ENCODE measurements around the gene ITM2C.

The ITM2C gene

GRCh38 chr2:230852113-230852512 lies 12.6 kb upstream of the ITM2C start:
- no peak for DNase-seq (ENCODE audit: low read depth)

GRCh38 chr2:230861552-230862255 lies 3.0 kb upstream of the ITM2C start:
- DNase-seq (ENCODE audit: low read depth), result no peak

GRCh38 chr2:230862292-230862691 lies 2.5 kb upstream of the ITM2C start:
- no peak for DNase-seq (ENCODE audit: low read depth)

DNA sequence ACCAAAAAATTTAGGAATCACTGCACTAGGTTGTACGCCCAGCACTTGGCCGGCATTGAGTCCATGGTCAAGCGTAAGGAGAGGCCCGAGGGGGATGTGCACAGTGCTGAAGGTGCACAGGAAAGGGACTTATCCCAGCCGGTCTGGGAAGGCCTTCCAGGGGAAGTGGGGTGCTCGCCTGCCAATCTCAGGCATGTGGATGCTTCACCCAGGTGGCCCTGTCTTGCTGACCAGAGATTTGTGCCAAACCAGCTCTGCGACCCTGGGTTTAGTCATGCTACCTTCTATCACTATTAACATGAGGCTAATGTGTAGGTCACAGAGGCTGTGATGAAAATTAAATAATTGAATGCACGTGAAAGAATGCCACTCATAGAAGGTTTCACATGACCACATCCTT lies 1.7 kb upstream of the ITM2C start:
- DNase-seq (ENCODE audit: low read depth), result no peak

DNA sequence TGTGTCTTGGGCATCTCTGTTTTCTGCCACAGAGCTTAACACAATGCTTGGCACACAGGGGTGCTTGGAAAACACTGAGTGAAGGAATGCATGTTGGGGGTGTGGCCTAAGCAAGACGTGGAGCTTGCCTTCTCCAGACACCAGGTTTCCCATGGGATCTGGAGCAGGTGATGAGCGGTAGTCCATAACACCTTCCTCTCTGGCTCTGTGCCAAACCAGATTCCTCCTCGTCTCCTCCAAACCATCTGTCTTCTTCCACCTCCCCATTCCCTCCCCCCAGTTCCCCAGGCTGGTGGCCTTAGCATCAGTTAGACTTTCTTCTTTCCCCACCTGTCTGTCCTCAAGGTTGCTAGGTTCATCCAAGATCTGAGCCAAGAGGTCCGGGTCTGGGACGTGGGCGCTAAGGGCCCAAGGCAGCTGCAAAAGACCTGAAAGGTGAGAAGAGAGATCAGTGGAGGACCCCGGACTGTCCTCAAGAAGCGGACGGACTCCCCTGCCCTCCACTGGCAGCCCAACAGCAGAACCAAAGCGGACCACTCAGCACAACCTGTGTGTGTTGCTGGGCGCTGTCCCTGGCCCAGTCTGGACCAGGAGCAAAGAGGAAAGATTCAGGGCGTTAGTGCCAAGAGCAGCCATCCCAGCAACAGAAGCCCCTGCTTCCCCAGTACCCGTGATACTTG lies 1.2 kb upstream of the ITM2C start:
- no peak for DNase-seq (ENCODE audit: low read depth)

GRCh38 chr2:230864122-230864604 lies 579 bp upstream of the ITM2C start:
- no peak for DNase-seq (ENCODE audit: low read depth)

GRCh38 chr2:230865307-230865765 lies 594 bp downstream of the ITM2C start:
- no peak for DNase-seq (ENCODE audit: low read depth)

DNA sequence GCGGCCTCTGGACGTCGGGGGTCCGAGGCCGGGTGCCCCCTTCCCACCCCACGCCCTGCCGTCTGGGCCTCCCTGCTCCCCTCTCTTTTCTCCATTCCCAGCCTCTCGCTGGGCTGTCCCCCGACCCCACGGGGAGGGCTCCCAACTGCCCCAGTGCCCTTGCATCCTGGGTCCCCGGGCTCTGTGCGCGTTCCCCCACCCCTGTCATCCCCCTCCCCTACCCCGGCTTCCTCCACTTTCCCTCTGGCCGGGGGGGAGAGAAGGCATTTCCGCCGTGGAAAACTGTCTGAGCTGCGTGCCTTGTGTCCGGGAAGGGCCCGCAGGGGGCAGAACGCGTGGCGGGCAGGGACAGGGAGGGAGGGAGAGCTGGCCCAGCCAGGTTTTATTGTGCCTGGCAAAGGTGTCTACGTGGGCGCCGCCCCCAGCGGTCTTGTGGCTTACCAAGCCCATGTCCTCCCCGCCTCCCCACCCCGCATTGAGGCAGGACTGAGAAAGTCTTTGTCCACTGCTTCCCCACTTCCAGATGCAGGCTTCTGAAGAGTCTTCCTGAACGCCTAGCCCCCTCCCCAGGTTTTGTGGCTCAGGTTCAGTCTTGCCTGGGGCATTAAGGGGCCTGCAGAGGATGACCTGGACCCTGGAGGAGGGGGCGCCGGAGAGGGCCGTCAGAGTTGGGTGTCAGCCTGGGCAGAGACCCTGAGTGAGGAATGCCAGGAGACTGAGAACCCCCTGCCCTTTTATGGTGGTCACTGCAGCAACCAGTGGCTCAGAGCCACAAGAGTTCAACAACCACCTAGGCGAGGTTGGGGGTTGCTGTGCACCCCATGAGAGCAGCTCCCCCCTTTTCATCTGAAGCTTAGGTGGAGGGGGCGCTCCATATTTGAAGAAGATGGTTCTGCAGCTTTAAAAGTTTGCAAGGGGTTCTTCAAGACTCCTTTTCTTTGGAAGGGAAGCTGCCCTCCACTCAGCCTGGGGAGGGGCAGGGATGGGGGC lies 1.3 kb downstream of the ITM2C start:
- no peak for DNase-seq (ENCODE audit: low read depth)

DNA sequence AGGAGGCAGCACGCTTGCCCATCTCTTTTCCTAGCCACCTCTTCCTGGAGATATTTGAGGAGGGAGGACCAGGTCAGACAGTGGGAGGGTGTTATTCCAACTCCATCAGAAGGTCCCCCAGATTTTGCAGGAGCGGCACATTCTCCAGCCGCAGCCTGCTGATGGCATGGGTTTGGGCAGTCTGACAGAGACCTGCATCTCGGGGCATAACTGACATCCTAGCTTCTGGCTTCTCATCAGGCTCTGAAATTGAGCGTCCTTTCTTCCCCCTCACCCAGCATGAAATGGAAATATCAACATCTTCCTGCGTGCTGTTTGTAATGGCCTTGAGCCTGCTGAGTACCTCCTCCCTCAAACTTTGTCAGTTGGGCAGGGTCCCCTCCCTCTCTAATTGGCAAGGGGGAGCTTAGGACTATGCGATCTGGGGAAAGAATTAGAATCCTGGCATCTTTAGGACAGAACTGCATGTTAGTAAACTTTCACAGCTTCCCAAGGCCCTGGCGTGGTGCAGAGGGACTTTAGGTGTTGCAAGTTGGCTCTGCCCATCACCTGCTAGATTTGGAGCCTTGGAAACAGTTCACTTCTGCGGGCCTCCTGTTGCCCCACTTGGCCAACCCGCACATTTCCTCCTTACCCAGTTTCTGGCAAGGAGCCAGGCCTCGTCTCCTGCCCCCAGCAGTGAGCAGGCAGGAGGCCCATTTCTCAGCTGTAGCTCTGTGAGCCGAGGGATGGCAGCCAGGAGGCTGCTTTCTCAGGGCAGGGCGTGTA lies 2.2 kb downstream of the ITM2C start:
- DNase-seq (ENCODE audit: low read depth), result no peak

- no peak for DNase-seq (ENCODE audit: low read depth)
These were observed 3.6 kb downstream of the ITM2C start for GRCh38 chr2:230868161-230868946.

- no peak for DNase-seq (ENCODE audit: low read depth)
These were observed 4.5 kb downstream of the ITM2C start for GRCh38 chr2:230868947-230869913.

GRCh38 chr2:230869914-230870543 lies 5.3 kb downstream of the ITM2C start:
- no peak for DNase-seq (ENCODE audit: low read depth)

DNA sequence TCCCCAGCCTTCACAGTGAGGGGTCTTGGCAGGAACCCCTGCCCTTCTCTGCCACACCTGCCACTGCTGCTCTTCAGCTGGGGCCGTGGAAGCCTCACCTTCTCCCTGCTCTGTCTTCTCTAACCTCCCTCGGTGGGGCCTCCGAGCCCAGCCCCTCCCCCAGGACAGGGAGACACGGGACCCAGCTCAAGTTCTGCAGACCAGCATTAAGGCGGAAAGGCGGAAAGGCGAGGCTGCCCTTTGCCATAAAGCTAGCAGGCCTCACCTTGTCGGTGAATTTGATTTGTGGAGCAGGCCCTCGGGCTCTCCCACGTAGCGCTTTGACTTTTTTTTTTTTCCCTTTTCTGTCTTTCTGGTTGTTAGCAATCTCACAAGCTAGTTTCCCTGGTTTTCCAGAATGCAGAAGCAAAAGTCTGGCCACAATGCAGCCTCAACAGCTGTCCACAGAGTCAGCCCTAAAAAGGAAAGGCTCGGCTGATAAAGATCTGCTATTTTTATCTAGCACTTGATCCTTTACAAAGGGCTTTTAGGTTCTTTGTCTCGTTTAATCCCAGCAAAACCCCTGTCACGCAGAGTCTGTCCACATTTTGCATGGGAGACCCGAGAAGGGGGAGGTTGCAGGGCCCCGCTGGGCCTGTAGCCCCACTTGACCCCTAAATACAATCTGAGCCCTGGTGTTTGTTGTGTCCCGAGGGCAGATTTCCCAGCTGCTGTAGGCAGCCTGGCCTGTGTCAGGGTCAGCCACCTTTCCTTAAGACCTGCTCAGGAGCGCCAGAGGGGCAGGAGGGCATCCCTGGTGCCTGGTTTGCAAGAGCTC lies 6.0 kb downstream of the ITM2C start:
- DNase-seq (ENCODE audit: low read depth), result no peak

GRCh38 chr2:230871361-230872150 lies 6.8 kb downstream of the ITM2C start:
- DNase-seq (ENCODE audit: low read depth), result no peak

- no peak for DNase-seq (ENCODE audit: low read depth)
These were observed 7.6 kb downstream of the ITM2C start for GRCh38 chr2:230872151-230872967.

DNA sequence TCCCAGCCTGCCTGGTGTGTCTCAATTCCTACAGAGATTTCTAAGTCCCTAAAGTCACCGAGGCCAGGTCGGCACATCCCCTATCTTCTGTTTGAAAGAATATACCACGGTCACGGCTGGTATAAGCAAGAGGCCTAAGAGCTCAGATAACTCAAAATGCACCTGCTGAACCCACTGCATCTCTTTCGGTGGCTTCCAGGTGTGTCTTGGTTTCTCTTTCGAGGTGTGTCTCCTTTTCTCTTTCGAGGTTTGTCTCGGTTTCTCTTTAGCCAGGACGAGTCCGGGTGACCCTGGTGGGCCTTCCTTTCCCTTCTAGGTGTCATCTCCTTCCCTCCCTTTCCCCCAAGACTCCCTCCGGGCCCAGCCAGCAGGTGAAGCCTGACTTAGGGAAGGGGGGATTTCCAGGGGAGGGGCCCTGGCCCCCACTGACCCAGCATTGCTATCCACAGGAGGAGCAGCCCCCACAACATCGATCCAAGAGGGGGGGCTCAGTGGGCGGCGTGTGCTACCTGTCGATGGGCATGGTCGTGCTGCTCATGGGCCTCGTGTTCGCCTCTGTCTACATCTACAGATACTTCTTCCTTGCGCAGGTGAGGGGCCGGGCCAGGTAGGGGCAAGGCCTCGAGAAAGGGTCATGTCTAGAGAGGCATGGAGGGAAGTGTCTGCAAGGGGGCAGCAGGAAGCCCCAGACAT lies 8.4 kb downstream of the ITM2C start:
- no peak for DNase-seq (ENCODE audit: low read depth)
